ENCODE measurements around the gene TMPRSS5. TPM values are rescaled to one million over a fixed set of nuclear protein-coding genes. Genes with fewer than 3 reads are reported as not detected.

Gene TMPRSS5
- total and polyA plus RNA-seq, 2 of the 8 experiments (the other 6 are each of a cell fraction or from before 2014, with no cell fraction given), result 0.54 to 0.78 TPM

DNA sequence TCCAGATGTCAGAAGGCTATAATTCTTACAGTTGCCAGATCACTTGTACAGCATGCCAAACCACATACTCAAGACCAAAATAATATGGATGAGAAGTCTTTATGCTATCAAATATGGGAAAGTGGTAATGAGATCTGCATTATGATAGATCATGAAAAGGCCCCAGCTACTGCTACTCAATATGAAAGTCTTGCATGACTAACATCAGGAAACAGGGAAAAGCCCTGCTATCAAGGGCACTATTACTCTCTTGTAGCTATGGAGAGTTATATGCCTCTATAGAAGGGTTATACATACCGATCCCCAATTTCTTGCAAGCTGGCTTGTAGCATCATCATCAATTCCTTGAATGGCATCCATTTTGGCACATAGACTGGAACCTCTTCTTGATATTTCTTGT lies 30.2 kb upstream of the TMPRSS5 start:
- Histone ChIP-seq H3K9me3 (ENCODE audit: insufficient read depth in 2 of 2, low read depth in 1 of 2, low read length in 1 of 2) (no peaks in the 10 kb centered on the region), H2AFZ (ENCODE audit: low read length) (no peak overlapping the region), H2BK120ac (replicated peaks; ENCODE audit: low read depth, low read length) (no peak overlapping the region), H3K4me2 (ENCODE audit: insufficient read depth in 1 of 2, low read depth in 2 of 2, low read length in 2 of 2) (no peak overlapping the region), H3K79me1 (ENCODE audit: low read depth, low read length) (no peaks in the 10 kb centered on the region), H3K18ac (ENCODE audit: extremely low read depth, low read length) (no peak overlapping the region), H3K27me3 (replicated peaks in 1 of 4; ENCODE audit: control insufficient read depth in 3 of 4, extremely low read depth in 1 of 4, insufficient read depth in 3 of 4, low read length in 3 of 4) (no peaks in the 10 kb centered on the region), H3K23me2 (ENCODE audit: low read depth, low read length) (no peaks in the 10 kb centered on the region), H4K5ac (ENCODE audit: insufficient read length, low read depth, low read length) (no peak overlapping the region), H2BK5ac (ENCODE audit: low read depth, low read length) (no peak overlapping the region), H4K8ac (ENCODE audit: extremely low read depth, insufficient read depth, low read length) (no peak overlapping the region), H3K4me1 (replicated peaks in 1 of 4; ENCODE audit: control insufficient read depth in 3 of 4, insufficient read depth in 4 of 4, low read length in 3 of 4) (no peaks in the 10 kb centered on the region), H3K14ac (ENCODE audit: insufficient read length) (no peak overlapping the region), H2AK5ac (ENCODE audit: low read depth, low read length) (no peak overlapping the region), H3K23ac (ENCODE audit: insufficient read length) (no peak overlapping the region), H3K9ac (replicated peaks in 1 of 4; ENCODE audit: extremely low read depth in 1 of 4, low read depth in 3 of 4, low read length in 3 of 4) (no peak overlapping the region), H2BK15ac (ENCODE audit: low read length) (no peak overlapping the region), H3K79me2 (ENCODE audit: control insufficient read depth in 1 of 2, insufficient read depth in 2 of 2, low read length in 2 of 2) (no peaks in the 10 kb centered on the region), H3K36me3 (ENCODE audit: control insufficient read depth in 2 of 4, insufficient read depth in 4 of 4, low read length in 3 of 4) (peaks cover 0 to 62% (median 35%) of the 10 kb centered on the region in 4 experiments; a peak in 7 of 8 replicates), H3K4me3 (ENCODE audit: extremely low read depth in 1 of 4, insufficient read depth in 2 of 4, low read depth in 3 of 4, low read length in 4 of 4) (no peak overlapping the region), H3K27ac (ENCODE audit: low read depth, low read length) (no peak overlapping the region), H4K20me1 (replicated peaks in 1 of 2; ENCODE audit: control insufficient read depth in 1 of 2, insufficient read depth in 2 of 2, low read length in 2 of 2) (no peaks in the 10 kb centered on the region), H3K56ac (replicated peaks; ENCODE audit: insufficient read length, low read depth, low read length) (no peak overlapping the region), H2BK20ac (ENCODE audit: low read length) (no peak overlapping the region), H2BK12ac (ENCODE audit: low read depth, low read length) (no peak overlapping the region), H4K91ac (replicated peaks; ENCODE audit: insufficient read length, low read length) (no peak overlapping the region), H3K4ac (replicated peaks; ENCODE audit: insufficient read length, low read depth, low read length) (no peak overlapping the region)
- TF ChIP-seq TBP (IDR thresholded peaks at IDR 0.05; ENCODE audit: low read depth, low read length), result no peak
- TF ChIP-seq SP4 (IDR thresholded peaks at IDR 0.05; ENCODE audit: low read length), result no peak
- TF ChIP-seq NRF1 (IDR thresholded peaks at IDR 0.05; ENCODE audit: low read depth, low read length), result no peak
- no peak for TF ChIP-seq JUN (IDR thresholded peaks at IDR 0.05; ENCODE audit: low read depth, low read length)
- TF ChIP-seq SP1 (IDR thresholded peaks at IDR 0.05; ENCODE audit: low read depth, low read length), result no peak
- TF ChIP-seq HDAC6 (IDR thresholded peaks at IDR 0.05; ENCODE audit: low read depth, low read length), result no peak
- CTCF ChIA-PET (ENCODE audit: partially characterized antibody), result no interaction called here
- no peak for FAIRE-seq
- POLR2A ChIA-PET (ENCODE audit: partially characterized antibody), result no interaction called here
- no peak for DNase-seq (ENCODE audit: low read depth in 1 of 2, low spot score in 2 of 2)
- WGBS, 2 experiments (ENCODE audit: extremely low coverage in 1 of 2, insufficient coverage in 1 of 2, insufficient read length in 1 of 2, insufficient replicate concordance in 2 of 2, low coverage in 1 of 2, low lambda C conversion rate in 2 of 2, missing lambda C conversion rate in 1 of 2), result 94% methylated on average over 1 of the region's 1 CpG; no CpG with 5 or more reads in 1 of the 2 experiments
